Adrenal gland (tissue), 12 donors: Measurements from ENCODE around the gene CCDC136. TPM values are rescaled to one million over a fixed set of nuclear protein-coding genes. Genes with fewer than 3 reads are reported as not detected.

Experiments
- DNase-seq, 7 donors: peaks; one replicate each; pipeline ENCODE4 v3.0.0-alpha.2; 2019 to 2020
- H3K27ac ChIP-seq, 5 donors: fragments of 200-600 bp; sonication (generic) in 4 of 5; 1 replicate in 3 of 5; 2 replicates in 2 of 5; pipeline versions ENCODE4 v1.5.1 to v1.8.0; 2016 to 2020; ENCODE audit warnings: mild to moderate bottlenecking in 1 of 5
- H3K27me3 ChIP-seq: fragments of 200-600 bp; 2 replicates; pipeline ENCODE4 v1.8.0; 2021
- H3K36me3 ChIP-seq, 2 donors: fragments of 200-600 bp; replicated peaks in 1 of 2; 1 replicate in 1 of 2; 2 replicates in 1 of 2; pipeline versions ENCODE4 v1.5.1 to v1.8.0; 2018 to 2022
- H3K4me1 ChIP-seq, 2 donors: fragments of 200-600 bp; replicated peaks in 1 of 2; 1 replicate in 1 of 2; 2 replicates in 1 of 2; pipeline versions ENCODE4 v1.5.1 to v1.8.0; 2018 to 2021
- H3K4me3 ChIP-seq, 4 donors: fragments of 200-600 bp; sonication (generic) in 3 of 4; one replicate each; pipeline ENCODE4 v1.5.1; 2016 to 2018
- H3K9me3 ChIP-seq, 3 donors: fragments of 200-600 bp; sonication (generic) in 1 of 3; replicated peaks in 1 of 3; 1 replicate in 2 of 3; 2 replicates in 1 of 3; pipeline versions ENCODE4 v1.5.1 to v1.8.0; 2016 to 2021
- POLR2A ChIP-seq, 2 donors: fragments of 450-650 bp; IDR thresholded peaks; one replicate each; pipeline ENCODE4 v1.6.1; 2017; ENCODE audit warnings: antibody characterized with exemption in 2 of 2, mild to moderate bottlenecking in 2 of 2, moderate library complexity in 1 of 2
- WGBS, 4 donors: extraction: QIAGEN DNeasy Blood & Tissue Kit in 2 of 4; methylation state at CpG; one replicate each; pipeline versions ENCODE4 v1.1.5 to v1.1.7; 2013 to 2017; 5-methylcytosine and 5-hydroxymethylcytosine counted together
- intact Hi-C, 2 donors: fragments of 100-400 bp; cut with DNase I; formaldehyde crosslinking; loops; one replicate each; pipeline versions ENCODE4 v1.14.1 to v1.15.0; 2022 to 2023
- polyA plus RNA-seq, 3 donors: library from polyadenylated mRNA; stranded (reverse); fragments of 200-250 nt in 2 of 3; fragments of 350-450 nt in 1 of 3; fragmentation: Illumina TruSeq in 1 of 3; extraction: RNeasy Lipid Tissue Mini Kit (QIAGEN cat#74804) in 1 of 3; gene quantifications; one replicate each; pipeline ENCODE4 v1.2.3, GENCODE V29; 2013 to 2014
- total RNA-seq, 9 donors: library from RNA; depleted of rRNA in 4 of 9; stranded (reverse); fragments of >200 nt in 4 of 9; fragments of 120-200 nt in 1 of 9; fragmentation: NEBNext Ultra II Directional in 1 of 9; extraction: Animal tissue kit (Norgen Biotek cat#: 25700) in 1 of 9; gene quantifications; one replicate each; pipeline versions ENCODE4 v1.1.0 to v1.2.4, GENCODE V29; 2013 to 2023
- TF ChIP-seq, protein P1 (sequence below), 6 experiments: fragments of 450-650 bp in 4 of 6; fragments of 200-600 bp in 2 of 6; sonication (generic) in 1 of 6; IDR thresholded peaks; 1 replicate in 5 of 6; 2 replicates in 1 of 6; pipeline versions ENCODE4 v1.5.1 to v1.8.0; 2016 to 2021; ENCODE audit warnings: antibody characterized with exemption in 6 of 6, mild to moderate bottlenecking in 2 of 6, moderate library complexity in 1 of 6
- donor health status: healthy with polysubstance abuse.
- donor health status: Bipolar disorder and iron deficiency.
- donor health status: DM: yes; HTN: yes; CAD: no.
- donor health status: DM: no; HTN: no; CAD: no.
- donor health status: DM: no; HTN: no; CAD: no.
- donor health status: DM: yes; HTN: yes; CAD: no.

CCDC136 gene
- total and polyA plus RNA-seq, 12 donors = 0.35 to 10.9 (median 4.0) TPM

DNA sequence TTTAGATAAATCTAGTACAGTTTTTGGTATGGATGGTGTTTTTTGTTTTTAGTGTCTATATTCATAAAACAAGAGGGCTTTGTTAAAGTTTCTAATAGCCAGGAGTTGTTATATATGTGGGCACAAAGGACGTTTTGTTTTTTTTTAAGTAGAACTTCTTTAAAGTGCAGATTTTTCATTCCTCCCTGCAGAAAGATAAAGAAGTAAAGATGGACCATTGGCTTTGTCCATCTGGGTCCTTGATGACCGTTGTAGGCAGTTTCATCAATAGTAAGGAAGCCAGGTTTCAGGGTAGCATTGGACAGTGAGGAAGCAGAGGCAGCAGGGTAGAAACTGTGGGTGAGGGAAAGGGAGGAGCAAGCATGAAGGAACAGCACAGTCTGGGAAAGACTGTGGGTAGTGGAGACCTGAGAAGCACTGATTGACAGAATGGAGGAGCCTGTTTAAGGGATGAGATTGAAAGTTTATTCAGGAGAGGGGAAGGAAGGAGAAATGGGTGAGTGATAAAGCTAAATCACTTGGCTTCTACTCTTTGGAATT, 47.3 kb upstream of the CCDC136 start:
- intact Hi-C loops = no loop called here
- Histone ChIP-seq H3K36me3 (peaks cover 0 to 10% of the 10 kb centered on the region in 2 donors), H3K27ac (no peak overlapping the region), H3K9me3 (no peaks in the 10 kb centered on the region), H3K27me3 (no peaks in the 10 kb centered on the region), H3K4me3 (no peak overlapping the region), H3K4me1 (peaks cover 14 to 42% of the 10 kb centered on the region in 2 donors)
- no peak for DNase-seq
- 45 to 65% (median 57%) methylated on average over 2 of the region's 2 CpGs for WGBS, 4 donors
- TF ChIP-seq, protein P1, sequence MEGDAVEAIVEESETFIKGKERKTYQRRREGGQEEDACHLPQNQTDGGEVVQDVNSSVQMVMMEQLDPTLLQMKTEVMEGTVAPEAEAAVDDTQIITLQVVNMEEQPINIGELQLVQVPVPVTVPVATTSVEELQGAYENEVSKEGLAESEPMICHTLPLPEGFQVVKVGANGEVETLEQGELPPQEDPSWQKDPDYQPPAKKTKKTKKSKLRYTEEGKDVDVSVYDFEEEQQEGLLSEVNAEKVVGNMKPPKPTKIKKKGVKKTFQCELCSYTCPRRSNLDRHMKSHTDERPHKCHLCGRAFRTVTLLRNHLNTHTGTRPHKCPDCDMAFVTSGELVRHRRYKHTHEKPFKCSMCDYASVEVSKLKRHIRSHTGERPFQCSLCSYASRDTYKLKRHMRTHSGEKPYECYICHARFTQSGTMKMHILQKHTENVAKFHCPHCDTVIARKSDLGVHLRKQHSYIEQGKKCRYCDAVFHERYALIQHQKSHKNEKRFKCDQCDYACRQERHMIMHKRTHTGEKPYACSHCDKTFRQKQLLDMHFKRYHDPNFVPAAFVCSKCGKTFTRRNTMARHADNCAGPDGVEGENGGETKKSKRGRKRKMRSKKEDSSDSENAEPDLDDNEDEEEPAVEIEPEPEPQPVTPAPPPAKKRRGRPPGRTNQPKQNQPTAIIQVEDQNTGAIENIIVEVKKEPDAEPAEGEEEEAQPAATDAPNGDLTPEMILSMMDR (IDR thresholded peaks at IDR 0.05) = no peak
- TF ChIP-seq POLR2A (IDR thresholded peaks at IDR 0.05) = no peak

DNA sequence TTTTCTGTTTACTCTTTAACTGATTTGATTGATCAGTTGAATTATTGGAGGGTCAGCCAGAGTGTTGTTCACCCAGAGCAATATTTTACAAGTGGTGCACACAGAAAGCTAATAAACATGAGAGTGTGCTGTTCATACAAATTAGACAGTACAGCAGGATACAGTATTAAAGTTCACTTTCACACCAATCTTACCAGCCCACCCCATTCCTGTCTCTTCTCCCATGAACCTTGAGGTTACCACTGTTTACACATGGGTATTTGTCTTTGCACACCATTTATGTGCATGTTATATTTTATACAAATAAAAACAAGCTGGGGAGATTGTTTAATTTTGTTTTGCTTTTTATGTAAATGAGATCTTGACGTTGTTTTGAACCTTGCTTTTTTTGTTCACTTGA, 46.1 kb upstream of the CCDC136 start:
- WGBS, 4 donors = 60 to 88% (median 74%) methylated on average over 1 of the region's 1 CpG
- Histone ChIP-seq H3K27ac (no peak overlapping the region), H3K4me3 (no peak overlapping the region), H3K9me3 (no peaks in the 10 kb centered on the region), H3K36me3 (peaks cover 0 to 20% of the 10 kb centered on the region in 2 donors), H3K27me3 (no peaks in the 10 kb centered on the region), H3K4me1 (peaks cover 6 to 33% of the 10 kb centered on the region in 2 donors)
- no peak for DNase-seq
- TF ChIP-seq POLR2A (IDR thresholded peaks at IDR 0.05) = no peak
- TF ChIP-seq, protein P1 (IDR thresholded peaks at IDR 0.05) = no peak
- intact Hi-C loops = no loop called here

DNA sequence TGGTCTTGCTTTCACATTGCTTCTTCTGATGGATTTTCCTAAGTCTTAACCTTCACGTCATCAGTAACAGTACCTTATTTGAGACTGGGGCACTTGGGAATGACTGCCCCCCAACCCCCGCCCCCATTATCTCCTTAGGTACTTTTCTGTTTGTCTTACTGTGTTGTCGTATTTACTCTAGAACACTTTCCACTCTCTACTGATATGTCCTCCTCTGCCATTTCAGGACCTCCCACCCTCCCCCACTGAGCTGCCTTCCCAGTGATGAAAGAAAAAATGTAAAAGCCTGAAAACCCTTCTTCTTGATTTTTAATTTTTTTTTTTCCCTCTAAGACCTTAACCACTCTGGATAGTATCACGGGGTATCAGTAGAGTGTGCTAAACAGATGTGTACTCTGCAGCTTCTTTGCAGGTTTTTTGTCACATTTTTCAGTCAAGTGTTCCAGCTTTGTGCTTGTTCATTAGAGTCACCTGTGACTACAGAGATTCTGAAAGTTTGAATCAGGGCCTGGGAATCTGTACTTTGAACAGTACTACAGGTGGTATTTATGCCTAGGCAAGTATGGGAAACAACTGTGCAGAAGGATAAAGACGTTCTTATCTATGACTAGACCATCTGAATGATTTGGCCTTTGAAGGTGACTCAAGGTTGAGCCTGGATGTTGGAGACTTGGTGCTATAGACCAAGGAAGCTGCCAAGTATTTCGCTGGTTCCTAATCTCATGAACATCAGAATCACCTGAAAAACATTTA, 44.3 kb upstream of the CCDC136 start:
- no peak overlapping the region for H3K27ac ChIP-seq
- peaks cover 0 to 17% of the 10 kb centered on the region in 2 donors for H3K4me1 ChIP-seq
- intact Hi-C loops = no loop called here
- H3K36me3 ChIP-seq = peaks cover 0 to 34% of the 10 kb centered on the region in 2 donors
- TF ChIP-seq POLR2A (IDR thresholded peaks at IDR 0.05) = no peak
- TF ChIP-seq, protein P1 (IDR thresholded peaks at IDR 0.05) = no peak
- H3K9me3 ChIP-seq = no peaks in the 10 kb centered on the region
- H3K4me3 ChIP-seq = no peak overlapping the region
- WGBS, 4 donors = 76 to 83% (median 80%) methylated on average over 6 of the region's 6 CpGs
- no peaks in the 10 kb centered on the region for H3K27me3 ChIP-seq
- DNase-seq = no peak

DNA sequence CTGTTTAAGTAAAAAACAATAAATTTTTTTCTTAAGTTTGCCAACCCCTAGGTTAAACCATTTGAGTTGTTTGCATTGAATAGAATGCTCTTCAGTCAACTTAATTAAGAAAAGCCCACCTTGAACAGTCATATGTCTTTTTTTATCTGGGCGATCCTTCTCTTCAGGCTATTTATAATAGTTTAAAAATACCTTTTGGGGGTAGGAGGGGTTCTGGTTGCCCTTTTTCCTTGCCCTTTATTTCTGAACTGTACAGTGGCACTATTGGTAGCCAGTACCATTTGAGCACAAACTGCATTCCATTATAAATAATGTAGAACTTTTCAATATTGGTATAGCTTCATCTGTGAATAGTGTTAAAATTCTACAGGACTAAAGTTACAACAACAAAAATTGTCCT, 39.5 kb upstream of the CCDC136 start:
- Histone ChIP-seq H3K27me3 (no peaks in the 10 kb centered on the region), H3K4me1 (peaks cover 0 to 25% of the 10 kb centered on the region in 2 donors), H3K9me3 (no peaks in the 10 kb centered on the region), H3K4me3 (no peak overlapping the region), H3K36me3 (peaks cover 0 to 65% of the 10 kb centered on the region in 2 donors), H3K27ac (no peak overlapping the region)
- DNase-seq = no peak
- intact Hi-C loops = no loop called here
- WGBS, 4 donors = 84 to 94% (median 87%) methylated on average over 1 of the region's 1 CpG
- TF ChIP-seq, protein P1 (IDR thresholded peaks at IDR 0.05) = no peak
- no peak for TF ChIP-seq POLR2A (IDR thresholded peaks at IDR 0.05)
